Neural progenitor cell (in vitro differentiated cells): ENCODE measurements around the gene PIM3.

Source experiments
- EZH2 ChIP-seq: fragments of 200-600 bp; sonication (generic); IDR thresholded peaks from 2 replicates; pipeline ENCODE4 v1.6.1; 2017; ENCODE audit warnings: antibody characterized with exemption, mild to moderate bottlenecking, moderate library complexity
- EZH2phosphoT487 ChIP-seq: fragments of 200-600 bp; sonication (generic); IDR thresholded peaks from 2 replicates; pipeline ENCODE4 v1.6.1; 2017; ENCODE audit warnings: antibody characterized with exemption
- TF ChIP-seq, protein P1 (sequence below): fragments of 200-600 bp; sonication (generic); IDR thresholded peaks from 2 replicates; pipeline ENCODE4 v1.5.1; 2017; ENCODE audit warnings: antibody characterized with exemption, mild to moderate bottlenecking

DNA sequence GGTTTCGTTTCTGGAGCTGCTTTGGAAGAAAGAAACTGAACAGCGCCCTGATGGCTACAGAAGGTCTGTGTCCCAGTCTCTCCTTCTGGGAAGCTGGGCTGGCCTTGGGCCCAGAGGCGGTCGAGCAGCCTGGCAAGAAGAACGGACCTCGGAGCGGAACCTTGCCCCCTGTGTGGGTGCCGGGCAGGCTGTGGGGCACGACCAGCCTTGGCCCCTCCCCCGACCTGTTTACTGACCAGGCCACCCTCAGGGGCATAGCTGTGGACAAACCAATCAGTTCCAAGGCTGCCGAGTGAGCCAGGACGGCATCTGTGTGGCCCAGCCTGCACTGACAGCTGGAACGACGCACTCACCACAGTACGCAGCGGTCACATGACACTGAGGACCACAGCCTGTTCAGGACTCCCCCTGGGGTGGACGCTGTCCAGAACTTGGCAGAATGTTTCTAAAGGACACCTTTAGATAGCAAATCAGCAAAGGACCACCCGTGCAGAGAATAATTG, 7.2 kb downstream of the PIM3 start:
- TF ChIP-seq, protein P1, sequence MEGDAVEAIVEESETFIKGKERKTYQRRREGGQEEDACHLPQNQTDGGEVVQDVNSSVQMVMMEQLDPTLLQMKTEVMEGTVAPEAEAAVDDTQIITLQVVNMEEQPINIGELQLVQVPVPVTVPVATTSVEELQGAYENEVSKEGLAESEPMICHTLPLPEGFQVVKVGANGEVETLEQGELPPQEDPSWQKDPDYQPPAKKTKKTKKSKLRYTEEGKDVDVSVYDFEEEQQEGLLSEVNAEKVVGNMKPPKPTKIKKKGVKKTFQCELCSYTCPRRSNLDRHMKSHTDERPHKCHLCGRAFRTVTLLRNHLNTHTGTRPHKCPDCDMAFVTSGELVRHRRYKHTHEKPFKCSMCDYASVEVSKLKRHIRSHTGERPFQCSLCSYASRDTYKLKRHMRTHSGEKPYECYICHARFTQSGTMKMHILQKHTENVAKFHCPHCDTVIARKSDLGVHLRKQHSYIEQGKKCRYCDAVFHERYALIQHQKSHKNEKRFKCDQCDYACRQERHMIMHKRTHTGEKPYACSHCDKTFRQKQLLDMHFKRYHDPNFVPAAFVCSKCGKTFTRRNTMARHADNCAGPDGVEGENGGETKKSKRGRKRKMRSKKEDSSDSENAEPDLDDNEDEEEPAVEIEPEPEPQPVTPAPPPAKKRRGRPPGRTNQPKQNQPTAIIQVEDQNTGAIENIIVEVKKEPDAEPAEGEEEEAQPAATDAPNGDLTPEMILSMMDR: no peak
- TF ChIP-seq EZH2 (no peak), EZH2phosphoT487 (no peak)
